HG03045 (cell line): ENCODE results near the gene TTLL6.

Experiments
- ATAC-seq: cut with Tn5 transposase; IDR thresholded peaks from one replicate; pipeline ENCODE4 v1.9.1; 2021; ENCODE audit warnings: mild to moderate bottlenecking, moderate library complexity; ENCODE audit not compliant: unreplicated experiment

The TTLL6 gene

GRCh38 chr17:48761114-48761513 is 55.9 kb downstream of the TTLL6 start:
- no peak for ATAC-seq

DNA sequence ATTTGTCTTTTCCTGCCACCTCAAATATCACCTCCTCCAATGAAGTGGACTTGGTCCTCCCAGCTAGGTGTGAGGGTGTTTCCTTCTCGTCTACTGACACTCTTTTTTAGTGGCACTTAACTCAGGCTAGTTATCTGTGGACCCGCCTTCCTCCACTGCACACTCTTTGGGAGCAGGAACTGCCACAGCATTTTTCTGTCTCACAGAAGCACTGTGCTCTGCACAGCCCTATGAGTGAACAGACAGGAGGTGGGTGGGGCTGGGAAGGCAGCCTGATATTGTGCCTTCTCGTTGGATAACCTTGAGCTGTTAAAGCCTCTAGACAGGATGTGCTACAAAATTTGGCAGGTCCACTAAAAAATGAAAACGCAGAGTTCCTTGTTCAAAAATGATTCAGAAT is 56.6 kb downstream of the TTLL6 start:
- no peak for ATAC-seq

- ATAC-seq, result no peak
These were observed 57.7 kb downstream of the TTLL6 start for GRCh38 chr17:48759288-48759687.

DNA sequence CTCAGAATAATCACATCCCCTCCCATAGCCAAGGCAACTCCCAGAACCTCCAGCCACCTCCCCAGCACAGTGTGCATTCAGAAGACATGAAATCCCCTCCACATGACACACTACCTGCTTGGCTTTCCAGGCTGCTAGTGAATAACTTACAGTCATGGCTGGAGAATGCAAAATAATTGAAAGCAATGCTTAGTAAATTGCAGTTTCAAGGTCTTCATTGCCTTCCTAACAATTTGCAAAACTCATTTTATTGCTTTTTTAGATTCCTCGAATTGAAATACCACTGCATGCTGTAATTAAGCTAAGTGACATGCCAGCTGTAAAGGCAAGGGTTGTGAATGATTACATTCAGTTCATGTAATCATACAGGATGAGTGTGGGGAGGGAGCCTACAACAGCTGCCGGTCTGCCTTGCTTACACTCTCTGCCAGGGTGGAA is 59.5 kb downstream of the TTLL6 start:
- no peak for ATAC-seq

GRCh38 chr17:48756830-48757251 is 60.2 kb downstream of the TTLL6 start:
- ATAC-seq, result no peak

GRCh38 chr17:48755356-48755755 is 61.7 kb downstream of the TTLL6 start:
- ATAC-seq, result no peak

- ATAC-seq, result no peak
These were observed 62.3 kb downstream of the TTLL6 start for GRCh38 chr17:48754500-48755261.

DNA sequence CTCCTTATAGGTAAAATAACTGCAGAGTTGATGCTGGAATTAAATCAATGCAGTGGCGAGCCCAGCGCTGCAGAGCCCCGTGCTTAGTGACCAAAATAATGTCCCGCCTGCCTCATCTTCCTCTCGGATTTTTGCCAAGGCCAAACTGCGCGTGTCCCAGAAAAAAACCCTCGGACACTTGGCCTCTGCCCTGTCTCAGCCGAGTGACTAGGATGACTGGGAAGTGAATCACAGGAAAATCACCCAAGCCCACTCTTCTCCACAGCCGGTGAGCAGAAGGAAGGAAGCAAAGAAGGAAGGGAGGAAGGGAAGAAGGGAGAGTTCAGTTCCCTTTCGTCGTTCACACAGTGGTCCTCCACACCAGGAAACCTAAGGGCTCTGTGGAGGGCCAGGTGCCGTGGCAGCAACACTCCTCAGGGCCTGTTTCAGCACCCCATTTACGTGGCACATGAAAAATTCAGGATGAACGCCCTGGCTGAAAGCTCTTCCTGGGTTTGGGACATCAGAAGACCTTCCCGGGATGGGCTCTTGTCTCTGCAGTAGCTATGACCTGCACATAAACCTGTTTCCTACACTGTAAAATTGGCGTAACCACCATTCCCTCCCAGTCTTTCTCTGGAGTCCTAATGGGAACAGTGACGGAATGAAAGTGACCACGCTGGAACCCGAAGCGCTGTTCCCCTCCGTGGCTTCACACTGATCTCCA is 63.1 kb downstream of the TTLL6 start:
- no peak for ATAC-seq

DNA sequence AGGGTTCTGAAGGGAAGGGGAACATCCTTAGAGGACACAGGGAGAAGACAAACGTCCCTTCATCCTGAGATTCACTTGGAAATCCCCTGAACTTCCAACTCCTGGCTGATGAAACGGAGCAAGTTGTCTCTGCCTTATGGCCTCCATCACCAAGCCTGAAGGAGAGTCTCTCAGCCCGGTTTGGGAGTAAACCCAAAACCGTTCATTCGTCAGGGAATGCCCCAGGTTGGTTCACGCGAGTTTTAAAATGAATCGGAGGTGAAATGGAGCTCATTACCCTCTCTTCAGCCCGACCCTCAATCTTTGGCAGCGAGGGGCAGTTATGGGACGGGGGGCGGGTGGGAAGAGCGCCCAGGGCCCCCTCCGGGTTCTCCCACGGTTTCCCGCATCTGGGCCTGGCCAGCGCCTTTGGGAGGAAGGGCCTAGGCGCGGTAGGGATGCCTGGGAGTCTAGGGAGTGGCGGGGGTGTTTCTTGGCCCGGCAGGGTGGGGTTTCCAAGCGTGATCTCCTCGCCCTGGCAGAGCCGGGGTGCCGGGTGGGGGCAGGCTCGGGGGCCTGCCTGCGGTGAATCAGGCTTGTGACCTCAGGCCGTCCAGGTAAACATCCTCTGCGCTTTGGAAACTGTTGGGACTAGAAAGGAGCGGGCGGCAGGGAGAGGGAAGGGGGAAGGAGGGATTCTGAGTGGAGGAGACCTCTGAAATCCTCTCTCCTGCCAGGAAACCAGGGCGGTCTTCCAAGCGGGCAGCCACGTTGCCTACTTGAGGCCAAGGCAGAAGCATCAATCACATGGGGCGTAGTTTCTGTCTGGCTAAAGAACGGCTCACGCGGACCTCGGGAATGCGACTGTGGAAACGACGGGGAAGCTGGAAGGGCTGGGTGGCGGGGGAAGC is 64.4 kb downstream of the TTLL6 start:
- no peak for ATAC-seq

DNA sequence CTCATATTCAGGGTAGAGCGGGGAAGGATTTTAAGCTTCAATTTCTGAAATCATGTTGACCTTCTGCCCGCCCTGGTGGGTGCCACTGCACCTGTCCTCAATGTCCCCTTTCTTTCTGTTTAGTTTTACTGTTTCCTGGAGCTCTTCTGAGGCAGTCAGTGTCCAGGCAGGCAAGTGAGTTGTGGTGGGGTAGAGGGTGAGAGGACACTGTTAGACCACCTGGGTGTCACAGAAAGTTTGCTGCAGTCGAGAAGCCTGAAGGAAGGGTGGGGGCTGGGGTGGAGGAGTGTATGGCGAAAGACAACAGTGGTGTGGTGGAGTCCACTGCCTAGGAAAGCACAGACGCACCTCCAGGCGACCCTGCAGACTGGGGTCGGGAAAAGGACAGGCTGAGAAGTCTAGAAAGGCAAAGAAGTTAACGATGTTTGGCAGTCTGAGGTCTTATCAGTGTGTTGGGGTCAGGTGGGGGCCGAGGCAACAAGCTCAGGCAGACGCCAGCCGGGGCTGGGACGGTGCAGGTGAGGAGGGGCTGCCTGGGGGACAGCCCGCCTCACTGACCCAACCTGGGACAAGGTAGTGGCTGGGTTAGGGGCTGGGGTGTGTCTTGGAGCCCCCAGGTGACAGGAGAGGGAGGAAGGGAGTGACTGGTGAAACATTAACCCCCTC is 65.2 kb downstream of the TTLL6 start:
- no peak for ATAC-seq

GRCh38 chr17:48751172-48751571 is 65.9 kb downstream of the TTLL6 start:
- ATAC-seq, result no peak

DNA sequence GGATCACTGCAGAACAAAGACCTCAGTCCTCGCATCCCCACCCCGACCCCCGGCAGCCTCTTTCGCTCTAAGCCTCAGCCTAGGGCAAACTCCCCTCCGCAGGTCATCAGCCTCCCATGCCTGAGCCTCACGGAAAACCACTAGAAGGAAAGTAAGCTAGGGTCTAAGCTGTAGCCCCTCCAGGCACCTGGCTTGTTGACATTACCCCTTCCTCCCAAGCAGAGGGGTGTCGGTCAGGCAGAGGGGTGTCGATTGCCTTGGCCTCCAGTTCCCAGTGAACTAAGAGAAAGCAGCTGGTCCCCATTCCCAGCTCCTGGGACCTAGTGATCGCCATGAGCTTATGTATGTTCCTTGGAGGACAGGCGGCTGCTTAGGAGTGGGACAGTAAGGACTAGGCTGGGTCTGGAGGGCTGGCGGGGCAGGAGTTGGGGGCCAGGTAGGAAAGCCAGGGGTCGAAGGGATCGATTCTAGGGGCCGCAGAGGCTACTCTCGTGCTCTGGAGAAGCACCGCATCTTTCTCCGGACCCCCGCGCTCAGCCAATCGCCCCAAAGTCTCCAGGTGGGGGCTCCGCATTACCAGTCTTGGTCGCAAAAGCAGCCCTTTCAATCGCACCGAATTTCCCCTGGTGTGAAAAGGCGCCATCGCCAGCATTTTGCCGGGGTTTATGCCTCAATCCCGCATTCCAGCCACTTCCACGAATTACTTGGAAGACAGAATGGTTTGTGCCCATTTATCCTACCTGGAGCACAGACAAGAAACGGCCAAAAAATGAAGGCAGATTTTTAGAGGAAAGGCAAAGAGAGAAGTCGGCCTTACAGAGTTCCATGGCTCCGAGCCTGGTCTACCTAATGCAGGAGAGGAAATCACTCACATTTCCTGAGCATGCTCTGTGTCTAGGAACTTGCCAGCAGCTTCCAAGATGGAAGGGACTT is 67.1 kb downstream of the TTLL6 start:
- ATAC-seq, result no peak

- no peak for ATAC-seq
These were observed 68.1 kb downstream of the TTLL6 start for GRCh38 chr17:48748718-48749566.

DNA sequence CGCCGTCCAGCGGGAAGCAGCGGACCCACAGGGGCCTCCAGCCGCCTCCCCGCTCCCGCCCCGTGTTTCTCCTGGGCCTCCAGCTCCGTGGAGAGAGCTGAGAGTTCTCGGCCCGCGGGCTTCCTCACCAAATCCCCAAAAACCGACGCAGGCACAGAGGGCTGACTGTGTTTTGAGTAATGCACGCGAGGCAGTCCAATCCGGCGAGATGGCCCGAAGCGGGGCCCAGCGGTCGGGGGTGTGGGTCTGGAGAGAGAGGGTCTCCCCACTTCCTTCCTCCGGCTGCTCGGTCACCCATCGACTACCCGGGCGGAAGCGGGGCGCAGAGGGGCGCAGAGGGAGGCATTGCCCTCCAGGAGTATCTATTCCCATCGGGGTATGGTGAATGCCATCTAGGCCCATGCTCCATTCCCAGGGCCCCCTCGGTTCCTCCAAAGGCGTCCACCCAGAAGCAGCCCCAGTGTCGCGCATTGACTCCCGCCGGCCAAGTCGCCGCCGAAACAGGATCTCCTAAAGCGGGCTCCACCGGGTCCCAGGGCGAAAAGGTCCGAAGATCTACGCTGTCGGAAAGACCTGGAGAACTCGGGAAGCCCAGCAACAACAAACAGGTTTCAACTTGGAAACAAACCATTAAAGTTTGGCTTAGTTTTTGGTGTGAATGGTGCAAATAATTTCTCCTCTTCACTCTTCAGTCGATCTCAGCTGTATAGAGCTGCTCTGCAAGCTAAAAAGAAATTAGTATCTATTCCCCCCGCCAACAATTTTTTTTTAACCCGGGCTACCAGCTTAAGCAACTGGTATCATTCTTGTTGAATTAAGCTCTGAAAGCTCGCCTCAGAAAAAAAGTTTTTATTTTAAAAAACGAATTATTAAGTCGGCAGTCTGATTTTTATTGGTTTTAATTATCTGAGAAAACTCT is 69.3 kb downstream of the TTLL6 start:
- no peak for ATAC-seq

DNA sequence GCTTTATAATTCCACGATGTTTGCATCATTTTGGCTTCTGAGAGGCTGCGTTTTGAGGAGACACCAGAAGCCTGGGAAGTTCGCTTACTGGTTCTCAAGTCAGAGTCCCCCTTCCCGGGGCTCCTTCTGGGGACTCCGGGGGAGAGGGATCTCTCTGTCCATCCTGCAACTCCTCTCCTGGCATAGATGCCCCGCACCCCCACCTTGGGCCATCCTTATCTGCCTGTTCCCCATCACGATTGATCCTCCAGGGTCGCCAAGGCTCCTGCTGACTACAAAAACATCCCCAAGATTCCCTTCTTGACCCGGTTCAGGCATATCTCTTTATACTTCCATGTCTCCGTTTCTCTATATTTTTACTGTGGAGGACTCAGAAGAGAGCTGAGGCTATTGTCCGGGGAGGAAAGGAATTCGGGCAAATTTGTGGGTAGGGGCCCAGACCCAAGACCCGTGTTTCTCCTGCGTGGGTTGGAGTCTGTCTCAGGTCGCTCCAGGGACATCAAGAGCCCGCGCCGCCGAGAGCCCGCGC is 70.0 kb downstream of the TTLL6 start:
- no peak for ATAC-seq

- no peak for ATAC-seq
These were observed 71.4 kb downstream of the TTLL6 start for GRCh38 chr17:48745381-48746275.

GRCh38 chr17:48740537-48740936 is 76.5 kb downstream of the TTLL6 start:
- ATAC-seq, result no peak
